KMS-11 (cell line): ENCODE results near the gene B3GNT8.

ENCODE experiments used
- H2AFZ ChIP-seq: fragments of 200-600 bp; sonication (generic); 2 replicates; pipeline ENCODE4 v1.6.1; 2016; ENCODE audit warnings: antibody characterized with exemption, mixed run types, low read depth
- H3K27ac ChIP-seq: fragments of 200-600 bp; sonication (generic); 2 replicates; pipeline ENCODE4 v1.6.1; 2016; ENCODE audit warnings: mild to moderate bottlenecking, mixed run types
- H3K27me3 ChIP-seq: fragments of 200-600 bp; sonication (generic); 2 replicates; pipeline ENCODE4 v1.6.1; 2017; ENCODE audit warnings: mild to moderate bottlenecking, low read depth, mixed run types, moderate library complexity; ENCODE audit not compliant: insufficient read depth
- H3K36me3 ChIP-seq: fragments of 200-600 bp; sonication (generic); 2 replicates; pipeline ENCODE4 v1.6.1; 2017; ENCODE audit warnings: mild to moderate bottlenecking, mixed run types; ENCODE audit not compliant: insufficient read depth
- H3K4me1 ChIP-seq: fragments of 200-600 bp; sonication (generic); 2 replicates; pipeline ENCODE4 v1.6.1; 2016; ENCODE audit warnings: mild to moderate bottlenecking, low read depth, mixed run types; ENCODE audit not compliant: poor library complexity, severe bottlenecking
- H3K4me2 ChIP-seq: fragments of 200-600 bp; sonication (generic); 2 replicates; pipeline ENCODE4 v1.7.0; 2016; ENCODE audit warnings: mild to moderate bottlenecking, mixed run types
- H3K4me3 ChIP-seq: fragments of 200-600 bp; sonication (generic); IDR thresholded peaks from 2 replicates; pipeline ENCODE4 v1.6.1; 2017; ENCODE audit warnings: low read depth, low read length, mixed read lengths; ENCODE audit not compliant: insufficient read depth
- H3K79me2 ChIP-seq: fragments of 200-600 bp; sonication (generic); 2 replicates; pipeline ENCODE4 v1.6.1; 2016; ENCODE audit warnings: low read depth, mixed run types; ENCODE audit not compliant: insufficient read depth
- H3K9ac ChIP-seq: fragments of 200-600 bp; sonication (generic); 2 replicates; pipeline ENCODE4 v1.6.1; 2016; ENCODE audit warnings: mild to moderate bottlenecking, mixed run types
- H4K20me1 ChIP-seq: fragments of 200-600 bp; sonication (generic); 2 replicates; pipeline ENCODE4 v1.6.1; 2016; ENCODE audit warnings: mild to moderate bottlenecking, mixed run types; ENCODE audit not compliant: insufficient read depth
- CTCF ChIP-seq: fragments of 200-600 bp; sonication (generic); conservative IDR thresholded peaks from 2 replicates; pipeline ENCODE4 v1.6.1; 2017; ENCODE audit warnings: low read depth, mild to moderate bottlenecking, antibody characterized with exemption, low read length, moderate library complexity, mixed read lengths

Gene B3GNT8

GRCh38 chr19:41414461-41414860, 12.7 kb downstream of the B3GNT8 start:
- no peak overlapping the region for H3K4me2 ChIP-seq
- TF ChIP-seq CTCF: no peak
- H3K27ac ChIP-seq: no peak overlapping the region
- no peaks in the 10 kb centered on the region; the same call in 1 of the 2 replicates for H3K36me3 ChIP-seq
- H3K9ac ChIP-seq: no peak overlapping the region
- no peaks in the 10 kb centered on the region for H3K27me3 ChIP-seq
- H2AFZ ChIP-seq: no peak overlapping the region
- no peaks in the 10 kb centered on the region for H3K79me2 ChIP-seq
- no peaks in the 10 kb centered on the region for H4K20me1 ChIP-seq
- H3K4me1 ChIP-seq: peaks cover 33% of the 10 kb centered on the region
- H3K4me3 ChIP-seq: no peak overlapping the region

- H4K20me1 ChIP-seq: no peaks in the 10 kb centered on the region
- no peaks in the 10 kb centered on the region for H3K79me2 ChIP-seq
- no peak for TF ChIP-seq CTCF
- no peaks in the 10 kb centered on the region; the same call in 1 of the 2 replicates for H3K36me3 ChIP-seq
- H3K27ac ChIP-seq: no peak overlapping the region
- H3K27me3 ChIP-seq: no peaks in the 10 kb centered on the region
- H2AFZ ChIP-seq: no peak overlapping the region
- H3K9ac ChIP-seq: no peak overlapping the region
- no peak overlapping the region for H3K4me2 ChIP-seq
- H3K4me3 ChIP-seq: no peak overlapping the region
- peaks cover 38% of the 10 kb centered on the region for H3K4me1 ChIP-seq
These were observed 13.2 kb downstream of the B3GNT8 start for GRCh38 chr19:41413947-41414346.

- Histone ChIP-seq H2AFZ (no peak overlapping the region), H3K4me1 (peaks cover 48% of the 10 kb centered on the region), H3K4me2 (no peak overlapping the region), H3K79me2 (no peaks in the 10 kb centered on the region; the same call in 1 of the 2 replicates), H3K4me3 (no peak overlapping the region), H3K36me3 (no peaks in the 10 kb centered on the region; the same call in 1 of the 2 replicates), H4K20me1 (no peaks in the 10 kb centered on the region), H3K9ac (no peak overlapping the region), H3K27me3 (no peaks in the 10 kb centered on the region), H3K27ac (no peak overlapping the region)
- no peak for TF ChIP-seq CTCF
These were observed 14.2 kb downstream of the B3GNT8 start for GRCh38 chr19:41412953-41413352.

GRCh38 chr19:41411968-41412265, 15.3 kb downstream of the B3GNT8 start:
- no peak overlapping the region for H3K27ac ChIP-seq
- no peaks in the 10 kb centered on the region for H3K27me3 ChIP-seq
- no peaks in the 10 kb centered on the region for H4K20me1 ChIP-seq
- H2AFZ ChIP-seq: no peak overlapping the region
- no peaks in the 10 kb centered on the region; the same call in 1 of the 2 replicates for H3K79me2 ChIP-seq
- H3K4me2 ChIP-seq: no peak overlapping the region
- no peak for TF ChIP-seq CTCF
- H3K4me1 ChIP-seq: peaks cover 58% of the 10 kb centered on the region
- H3K36me3 ChIP-seq: no peaks in the 10 kb centered on the region; the same call in 1 of the 2 replicates
- H3K9ac ChIP-seq: no peak overlapping the region
- no peak overlapping the region for H3K4me3 ChIP-seq
